T-helper 1 cell treated with Interleukin-12 subunit alpha and Interleukin-12 subunit beta and Interleukin-4 antibody, amounts not matched to agents 30 μg/mL and 1 μg/mL, for 36 hours (primary cell): ENCODE results near the gene HHEX.
"Not testable (repeated sequence)": the region's sequence is repeated elsewhere in the genome, so short reads cannot be mapped to it uniquely, and the experiment has no call there.

ENCODE experiments used
- H3K27ac Mint-ChIP-seq: one replicate; pipeline ENCODE4 v1.8.0; 2021; ENCODE audit warnings: mild to moderate bottlenecking, mixed read lengths
- H3K27me3 Mint-ChIP-seq: one replicate; pipeline ENCODE4 v1.8.0; 2021; ENCODE audit warnings: low read depth, mixed read lengths
- H3K36me3 Mint-ChIP-seq: one replicate; pipeline ENCODE4 v1.8.0; 2021; ENCODE audit warnings: low read depth, mixed read lengths
- H3K4me1 Mint-ChIP-seq: one replicate; pipeline ENCODE4 v1.8.0; 2021; ENCODE audit warnings: low read depth, mixed read lengths
- H3K4me3 Mint-ChIP-seq: one replicate; pipeline ENCODE4 v1.8.0; 2021; ENCODE audit warnings: mild to moderate bottlenecking, moderate library complexity, mixed read lengths
- H3K9me3 Mint-ChIP-seq: one replicate; pipeline ENCODE4 v1.8.0; 2021; ENCODE audit warnings: mixed read lengths

HHEX gene

GRCh38 chr10:92735938-92736337 is 46.2 kb downstream of the HHEX start:
- no peak overlapping the region for H3K27ac Mint-ChIP-seq
- H3K9me3 Mint-ChIP-seq: no peaks in the 10 kb centered on the region
- no peak overlapping the region for H3K4me3 Mint-ChIP-seq
- H3K36me3 Mint-ChIP-seq: no peaks in the 10 kb centered on the region
- H3K27me3 Mint-ChIP-seq: peaks cover 24% of the 10 kb centered on the region
- H3K4me1 Mint-ChIP-seq: no peaks in the 10 kb centered on the region

- no peaks in the 10 kb centered on the region for H3K36me3 Mint-ChIP-seq
- no peak overlapping the region for H3K4me3 Mint-ChIP-seq
- H3K27ac Mint-ChIP-seq: no peak overlapping the region
- H3K27me3 Mint-ChIP-seq: peaks cover 18% of the 10 kb centered on the region
- H3K4me1 Mint-ChIP-seq: peaks cover 4% of the 10 kb centered on the region
- no peaks in the 10 kb centered on the region for H3K9me3 Mint-ChIP-seq
Observed at GRCh38 chr10:92737484-92737883, 47.7 kb downstream of the HHEX start.

- Mint-ChIP-seq H3K4me1 (peaks cover 5% of the 10 kb centered on the region), H3K4me3 (no peak overlapping the region), H3K27ac (no peak overlapping the region), H3K9me3 (no peaks in the 10 kb centered on the region), H3K27me3 (peaks cover 20% of the 10 kb centered on the region), H3K36me3 (no peaks in the 10 kb centered on the region)
Observed at GRCh38 chr10:92740762-92741161, 51.0 kb downstream of the HHEX start.

GRCh38 chr10:92741741-92742140 is 52.0 kb downstream of the HHEX start:
- not testable (repeated sequence) for H3K36me3 Mint-ChIP-seq, H3K4me3 Mint-ChIP-seq, H3K27ac Mint-ChIP-seq, H3K9me3 Mint-ChIP-seq, H3K4me1 Mint-ChIP-seq
- peaks cover 23% of the 10 kb centered on the region for H3K27me3 Mint-ChIP-seq

DNA sequence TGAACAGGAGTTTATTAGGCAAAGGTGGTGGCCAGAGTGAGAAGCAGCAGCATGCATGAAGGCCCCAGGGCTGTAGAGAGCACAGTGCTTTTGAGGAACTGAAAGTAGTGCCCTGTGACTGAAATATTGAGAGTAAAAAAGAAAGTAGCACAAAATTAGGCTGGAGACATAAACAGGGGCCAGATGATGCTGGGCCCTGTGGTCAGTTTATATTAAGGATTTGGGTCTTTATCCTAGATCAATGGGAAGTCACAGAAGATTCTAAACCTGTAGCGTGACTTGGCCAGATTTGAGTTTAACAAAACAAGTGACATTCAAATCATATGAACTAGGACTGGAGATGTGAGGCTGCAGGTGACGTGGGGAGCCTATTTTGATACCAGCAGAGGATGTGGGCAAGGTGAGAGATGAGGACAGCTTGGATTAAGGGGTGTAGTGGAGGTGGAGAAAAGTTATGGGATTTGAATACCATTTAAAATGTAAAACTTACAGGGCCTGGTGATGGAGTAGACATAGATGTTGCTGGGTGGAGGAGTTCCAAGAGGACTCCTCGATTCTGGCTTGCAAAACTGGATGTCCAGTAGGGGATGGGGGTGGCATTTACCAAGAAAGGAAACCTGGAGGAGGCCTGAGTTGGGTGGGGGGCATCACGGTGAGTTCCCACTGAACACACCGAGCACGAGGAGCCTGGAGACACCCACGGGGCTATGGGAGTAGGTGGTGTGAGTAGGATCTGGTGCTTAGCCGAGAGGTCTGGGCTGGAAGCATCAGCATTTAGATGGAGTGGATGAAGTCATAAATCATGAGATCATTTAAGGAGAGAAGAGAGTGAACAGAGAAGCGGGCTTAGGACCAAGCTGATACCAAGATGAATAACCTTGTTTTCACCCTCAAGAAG is 52.8 kb downstream of the HHEX start:
- Mint-ChIP-seq H3K9me3 (no peaks in the 10 kb centered on the region), H3K27ac (no peak overlapping the region), H3K4me1 (peaks cover 12% of the 10 kb centered on the region), H3K36me3 (no peaks in the 10 kb centered on the region), H3K4me3 (no peak overlapping the region), H3K27me3 (peaks cover 24% of the 10 kb centered on the region)
